ENCODE measurements around the gene MRC1. TPM values are rescaled to one million over a fixed set of nuclear protein-coding genes. Genes with fewer than 3 reads are reported as not detected.
A peak's percentile ranks its signal among the peaks of the same experiment; 100 is the strongest.

The MRC1 gene
- total RNA-seq, 1 experiment from 2014 or later = 0.37 TPM

- DNase-seq (ENCODE audit: low read depth, low spot score) = no peak
- Histone ChIP-seq H3K9me3 (ENCODE audit: control insufficient read depth in 1 of 2, insufficient read depth in 1 of 2, low read depth in 1 of 2, low read length in 2 of 2) (no peaks in the 10 kb centered on the region), H3K9ac (ENCODE audit: low read length) (no peak overlapping the region), H3K27ac (ENCODE audit: low read depth, low read length) (no peak overlapping the region), H3K27me3 (ENCODE audit: insufficient read depth, low read length) (no peaks in the 10 kb centered on the region), H3K36me3 (ENCODE audit: control insufficient read depth in 1 of 2, insufficient read depth in 2 of 2, low read length in 2 of 2) (no peaks in the 10 kb centered on the region), H4K20me1 (ENCODE audit: insufficient read depth) (no peaks in the 10 kb centered on the region), H3K79me2 (ENCODE audit: insufficient read depth, low read length) (no peaks in the 10 kb centered on the region), H3K4me2 (ENCODE audit: low read length) (no peak overlapping the region), H3K9me2 (ENCODE audit: insufficient read depth) (no peaks in the 10 kb centered on the region), H3K4me1 (ENCODE audit: control insufficient read depth in 1 of 2, insufficient read depth in 2 of 2, low read length in 2 of 2) (no peaks in the 10 kb centered on the region), H2AFZ (ENCODE audit: low read depth, low read length, poor library complexity, severe bottlenecking) (no peak overlapping the region), H3K4me3 (replicated peaks in 1 of 2; ENCODE audit: low read depth in 1 of 2, low read length in 2 of 2) (no peak overlapping the region)
- CTCF ChIA-PET = interaction anchor here (0.6 to 1.5 kb wide), 6 partner anchors 9 to 415 kb away, joined by 3 to 6 read pairs (median 4); no protein-coding TSS in a partner anchor
- RAD21 ChIA-PET (ENCODE audit: low non-redundant PET in 1 of 2, low total read pairs in 2 of 2, uncharacterized antibody in 2 of 2, unreplicated experiment in 2 of 2) = interaction anchor here in 1 of 2 experiments (0.5 kb wide), 1 partner anchor 382 kb away, joined by 3 read pairs; no protein-coding TSS in a partner anchor
- no peak for ATAC-seq
- TF ChIP-seq RAD21 (IDR thresholded peaks at IDR 0.05; ENCODE audit: low read depth) (peak; percentile 39), EZH2 (IDR thresholded peaks at IDR 0.05) (no peak), CTCF (IDR thresholded peaks at IDR 0.05 in 2 of 3, conservative IDR thresholded peaks at IDR 0.05 in 1 of 3; ENCODE audit: borderline replicate concordance in 1 of 3, insufficient read depth in 1 of 3, low read depth in 2 of 3, low read length in 2 of 3) (peak in 2 of 3 experiments; percentile 27 to 53; a peak in 3 of 6 replicates), EZH2phosphoT487 (IDR thresholded peaks at IDR 0.05; ENCODE audit: borderline replicate concordance) (no peak)
- POLR2A ChIA-PET = interaction anchor here (1.1 kb wide), 1 partner anchor 12 kb away, joined by 3 read pairs; no protein-coding TSS in a partner anchor
- no TSS peak for BruUV-seq (replicated peaks)
- intact Hi-C loops (cut with micrococcal nuclease) = no loop called here
Measured at GRCh38 chr10:17801507-17801906, 7.6 kb upstream of the MRC1 start.

- ChIA-PET RAD21 (ENCODE audit: low non-redundant PET in 1 of 2, low total read pairs in 2 of 2, uncharacterized antibody in 2 of 2, unreplicated experiment in 2 of 2) (no interaction called here), CTCF (no interaction called here), POLR2A (interaction anchor here (1.1 kb wide), 1 partner anchor 13 kb away, joined by 3 read pairs; no protein-coding TSS in a partner anchor)
- Histone ChIP-seq H3K9me2 (ENCODE audit: insufficient read depth) (no peaks in the 10 kb centered on the region), H3K27me3 (ENCODE audit: insufficient read depth, low read length) (no peaks in the 10 kb centered on the region), H2AFZ (ENCODE audit: low read depth, low read length, poor library complexity, severe bottlenecking) (no peak overlapping the region), H3K27ac (ENCODE audit: low read depth, low read length) (no peak overlapping the region), H3K9me3 (ENCODE audit: control insufficient read depth in 1 of 2, insufficient read depth in 1 of 2, low read depth in 1 of 2, low read length in 2 of 2) (no peaks in the 10 kb centered on the region), H4K20me1 (ENCODE audit: insufficient read depth) (no peaks in the 10 kb centered on the region), H3K4me1 (ENCODE audit: control insufficient read depth in 1 of 2, insufficient read depth in 2 of 2, low read length in 2 of 2) (no peaks in the 10 kb centered on the region), H3K4me3 (replicated peaks in 1 of 2; ENCODE audit: low read depth in 1 of 2, low read length in 2 of 2) (no peak overlapping the region), H3K79me2 (ENCODE audit: insufficient read depth, low read length) (no peaks in the 10 kb centered on the region), H3K9ac (ENCODE audit: low read length) (no peak overlapping the region), H3K36me3 (ENCODE audit: control insufficient read depth in 1 of 2, insufficient read depth in 2 of 2, low read length in 2 of 2) (no peaks in the 10 kb centered on the region), H3K4me2 (ENCODE audit: low read length) (no peak overlapping the region)
- DNase-seq (ENCODE audit: low read depth, low spot score) = no peak
- no TSS peak for BruUV-seq (replicated peaks)
- no peak for ATAC-seq
- TF ChIP-seq EGR1 (IDR thresholded peaks at IDR 0.05; ENCODE audit: low read depth) (no peak), POLR2AphosphoS5 (IDR thresholded peaks at IDR 0.05; ENCODE audit: low read depth, low read length) (no peak), FOSL1 (IDR thresholded peaks at IDR 0.05; ENCODE audit: low read depth) (no peak), EZH2phosphoT487 (IDR thresholded peaks at IDR 0.05; ENCODE audit: borderline replicate concordance) (no peak), ELF1 (IDR thresholded peaks at IDR 0.05; ENCODE audit: borderline replicate concordance, low read depth) (no peak), YY1 (IDR thresholded peaks at IDR 0.05; ENCODE audit: extremely low read depth, insufficient replicate concordance, low read depth, low read length) (no peak), EZH2 (IDR thresholded peaks at IDR 0.05) (no peak), CEBPB (IDR thresholded peaks at IDR 0.05; ENCODE audit: low read depth) (no peak), ZNF274 (IDR thresholded peaks at IDR 0.05; ENCODE audit: low read depth, low read length) (no peak), ZFX (IDR thresholded peaks at IDR 0.05) (no peak)
- intact Hi-C loops (cut with micrococcal nuclease) = no loop called here
Measured at GRCh38 chr10:17802350-17802749, 6.8 kb upstream of the MRC1 start.

Data from HCT116 (cell line).